Activated gamma-delta T cell treated with anti-CD3 and anti-CD28 coated beads, Interleukin-2, amount 50 U/mL, for 16 hours (primary cell): Measurements from ENCODE around the gene BICC1.

Source experiments
- DNase-seq: peaks from one replicate; pipeline ENCODE4 v3.0.0-alpha.2; 2020; ENCODE audit warnings: low read depth

BICC1 gene

DNA sequence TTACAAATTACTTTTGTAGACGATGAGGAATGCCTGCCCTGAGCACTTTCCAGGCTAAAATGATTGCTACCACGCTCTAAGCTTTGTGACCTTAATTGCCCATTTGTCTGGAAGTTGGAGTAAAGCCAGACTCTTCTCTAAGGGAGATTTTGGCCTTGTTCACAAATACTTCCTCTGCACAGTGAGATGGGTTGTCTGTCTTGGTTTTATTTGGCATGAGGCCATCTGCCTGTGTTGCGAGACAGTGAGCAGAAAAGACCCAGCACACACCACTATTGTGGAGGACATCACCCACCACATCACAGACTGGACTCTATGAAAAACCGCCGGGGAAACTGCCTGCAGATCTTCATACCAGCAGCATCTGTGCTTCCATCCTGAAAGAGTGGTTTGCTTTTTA is 138.4 kb downstream of the BICC1 start:
- DNase-seq, result no peak

DNA sequence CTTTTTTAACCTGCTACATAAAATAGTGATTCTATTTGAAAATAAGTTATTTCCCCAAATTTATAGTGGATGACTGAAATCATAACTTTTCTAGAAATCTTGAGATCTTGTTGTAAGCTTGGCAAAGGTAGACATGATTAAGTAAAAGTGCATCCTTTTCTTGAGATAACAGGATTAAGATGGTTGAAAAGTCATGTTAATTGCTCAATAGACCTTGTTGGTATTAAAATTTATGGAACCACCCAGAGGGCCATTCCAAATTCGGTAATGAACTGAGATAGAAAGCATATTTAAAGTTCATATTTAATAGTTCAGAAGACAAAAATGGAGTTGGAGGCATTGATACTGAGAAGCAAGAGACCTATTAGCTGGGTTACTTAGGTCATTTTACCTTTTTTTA is 139.1 kb downstream of the BICC1 start:
- DNase-seq, result no peak

DNA sequence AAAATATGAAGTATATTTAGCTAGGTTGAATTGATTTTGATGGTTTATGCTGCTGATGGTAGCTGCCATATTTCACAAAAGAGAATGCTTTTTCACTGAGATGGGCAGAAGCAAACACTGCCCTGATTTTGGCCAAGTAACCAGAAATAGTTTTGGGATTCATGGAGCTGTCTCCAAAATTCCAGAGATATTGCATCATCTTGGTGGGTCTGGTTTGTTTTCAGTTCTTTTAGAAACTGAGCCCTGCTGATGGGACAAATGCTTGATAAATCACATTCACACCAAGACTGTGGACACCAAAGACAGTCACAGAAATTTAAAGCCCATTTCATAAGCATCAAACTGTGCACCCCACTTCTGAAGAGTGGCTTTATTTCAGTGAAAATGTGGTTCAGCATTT is 140.5 kb downstream of the BICC1 start:
- DNase-seq, result no peak

DNA sequence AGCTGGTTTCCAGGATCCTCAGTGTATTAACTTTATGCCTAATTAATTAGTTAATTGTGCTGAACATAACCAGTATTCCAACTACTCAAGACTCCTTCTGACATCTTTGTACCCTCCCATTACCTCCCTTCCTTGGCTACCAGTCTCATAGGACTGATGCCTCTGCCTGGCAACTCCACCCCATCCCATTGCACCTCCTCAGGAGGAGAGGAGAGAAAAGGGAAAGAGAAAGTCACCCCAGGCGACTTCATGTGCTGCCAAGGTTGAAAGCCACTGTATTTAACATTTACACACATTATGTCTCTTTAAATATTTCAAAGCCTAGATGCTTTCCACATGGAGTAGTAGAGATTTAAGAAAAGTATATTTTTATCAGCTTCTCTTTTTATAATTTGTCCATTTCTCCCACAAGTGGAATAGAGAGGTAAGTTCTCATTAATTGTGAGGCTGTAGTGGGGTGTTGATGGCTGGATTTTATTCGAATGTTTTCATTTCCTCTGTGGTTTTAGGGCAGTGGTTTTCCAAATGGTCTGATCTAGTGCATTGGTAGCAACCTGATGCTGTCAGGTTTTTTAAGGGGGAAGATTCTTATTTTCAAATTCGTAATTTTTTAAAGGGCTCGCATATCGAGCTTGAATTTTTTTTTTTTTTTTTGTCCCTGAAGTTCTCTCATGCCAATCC is 148.0 kb downstream of the BICC1 start:
- DNase-seq, result no peak

DNA sequence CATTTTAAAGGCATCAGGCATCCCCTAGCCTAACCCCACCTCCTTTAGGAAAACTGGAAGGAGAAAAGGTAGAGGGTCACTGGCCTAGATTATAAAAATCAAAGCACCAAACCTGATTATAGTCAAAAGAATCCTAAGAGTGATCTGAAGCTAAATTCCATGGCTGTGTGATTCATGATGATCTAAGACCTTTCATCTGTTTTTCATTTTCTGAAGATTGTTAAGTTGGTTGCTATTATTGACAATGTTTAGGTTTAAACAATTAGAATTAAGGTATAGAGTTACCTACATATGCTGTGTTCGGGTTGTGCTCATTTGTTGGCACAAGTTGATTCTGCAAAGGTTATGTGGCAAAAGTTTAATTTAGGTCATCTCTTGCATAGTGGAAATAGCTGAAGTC is 148.7 kb downstream of the BICC1 start:
- no peak for DNase-seq

DNA sequence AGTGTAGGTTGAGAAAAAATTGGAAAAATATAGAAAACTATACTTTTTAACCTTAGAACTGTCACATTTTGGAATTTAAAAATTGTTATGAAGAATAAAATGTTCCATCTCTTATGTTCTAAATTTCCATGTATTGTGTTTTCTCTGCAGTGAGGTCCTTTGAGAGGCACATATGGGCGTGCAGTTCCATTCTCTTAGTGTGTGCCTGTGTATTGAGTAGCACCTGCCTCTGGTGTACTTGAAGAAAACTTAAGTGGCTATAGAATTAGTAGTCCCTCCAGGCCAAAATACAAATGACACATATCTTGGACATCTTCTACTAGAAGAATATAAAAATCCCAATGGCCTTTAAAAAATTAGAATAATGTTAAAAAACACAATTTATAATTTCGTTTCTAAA is 149.2 kb downstream of the BICC1 start:
- no peak for DNase-seq

DNA sequence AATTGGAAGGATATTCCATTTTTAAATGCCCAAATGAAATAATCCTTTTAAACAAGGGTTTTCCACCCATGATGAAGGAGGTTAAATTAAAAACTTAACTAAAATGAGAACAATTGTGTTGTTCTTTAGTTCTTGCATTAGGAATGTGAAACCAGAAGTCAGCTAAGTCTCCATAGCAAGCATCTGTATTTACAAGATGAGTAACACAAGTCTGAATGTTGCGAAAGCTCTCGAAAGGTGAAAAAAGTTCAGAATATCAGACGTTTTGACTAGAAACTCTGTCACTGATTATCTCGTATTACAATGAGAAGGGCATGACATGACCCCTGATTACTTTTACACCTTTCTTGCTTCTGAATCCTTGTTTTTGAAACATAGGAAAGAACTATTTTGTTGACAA is 149.6 kb downstream of the BICC1 start:
- no peak for DNase-seq

DNA sequence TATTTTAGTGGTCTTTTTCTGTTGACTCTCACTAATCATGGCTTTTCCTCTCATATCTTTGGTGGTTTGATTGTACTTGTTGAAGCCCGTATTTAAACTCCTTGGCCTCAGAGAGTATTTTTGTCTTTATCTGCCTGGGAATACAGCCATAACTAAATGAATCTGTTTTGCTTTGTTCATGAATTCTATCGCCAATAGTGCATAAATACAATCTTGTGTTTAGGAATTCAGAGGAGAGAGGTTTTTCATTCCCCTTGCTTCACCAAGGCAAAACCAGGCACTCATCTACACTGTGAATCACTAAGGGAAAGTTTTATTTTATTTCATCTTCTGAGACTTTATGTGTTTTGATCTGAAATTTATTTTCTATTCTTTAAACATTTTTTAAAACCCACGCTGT is 152.7 kb downstream of the BICC1 start:
- DNase-seq, result no peak

DNA sequence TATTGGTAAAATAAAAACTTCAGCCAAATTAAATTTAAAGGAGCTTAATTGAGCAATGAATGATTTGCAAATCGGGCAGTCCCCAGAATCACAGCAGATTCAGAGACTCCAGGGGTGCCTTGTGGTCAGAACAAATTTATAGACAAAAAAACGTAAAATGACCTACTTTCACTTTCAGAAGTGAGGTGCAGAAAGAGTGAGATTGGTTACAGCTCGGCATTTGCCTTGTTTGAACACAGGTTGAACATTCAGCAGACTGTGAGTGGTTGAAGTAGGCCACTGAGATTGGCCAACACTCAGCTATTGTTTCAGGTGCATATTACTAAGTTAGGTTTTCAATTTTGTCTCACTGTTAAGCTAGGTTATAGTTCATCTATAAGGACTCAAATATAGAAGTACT is 153.4 kb downstream of the BICC1 start:
- no peak for DNase-seq

DNA sequence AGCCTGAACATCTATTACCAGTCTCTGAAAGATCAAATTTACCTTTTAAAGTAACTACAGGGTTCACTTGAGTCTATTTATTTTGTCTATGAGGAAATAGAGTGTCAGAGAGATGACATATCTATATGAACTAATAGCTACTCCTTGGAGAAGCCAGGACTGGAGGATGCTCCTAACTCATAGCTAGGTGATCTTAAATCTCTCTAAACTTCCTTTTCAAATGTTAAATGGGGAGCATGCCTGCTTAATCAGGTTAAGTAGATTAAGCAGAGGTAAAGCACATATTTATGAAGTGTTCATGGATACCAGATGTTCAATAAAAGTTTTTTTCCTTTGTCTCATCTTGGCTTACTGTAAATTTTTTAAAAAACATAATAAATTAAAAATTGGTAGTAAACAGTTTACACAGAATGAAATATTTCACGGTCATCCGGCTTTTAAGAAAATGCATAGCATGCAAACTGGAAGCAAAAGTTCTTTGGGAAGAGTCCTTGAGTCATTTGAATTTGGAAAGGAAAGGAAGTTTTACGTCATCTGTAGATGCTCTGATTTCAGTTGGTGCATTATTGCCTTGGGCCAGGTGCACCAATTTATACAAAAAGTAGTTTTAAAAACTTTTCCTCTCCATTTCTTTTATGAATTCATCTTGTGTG is 155.1 kb downstream of the BICC1 start:
- DNase-seq, result no peak

DNA sequence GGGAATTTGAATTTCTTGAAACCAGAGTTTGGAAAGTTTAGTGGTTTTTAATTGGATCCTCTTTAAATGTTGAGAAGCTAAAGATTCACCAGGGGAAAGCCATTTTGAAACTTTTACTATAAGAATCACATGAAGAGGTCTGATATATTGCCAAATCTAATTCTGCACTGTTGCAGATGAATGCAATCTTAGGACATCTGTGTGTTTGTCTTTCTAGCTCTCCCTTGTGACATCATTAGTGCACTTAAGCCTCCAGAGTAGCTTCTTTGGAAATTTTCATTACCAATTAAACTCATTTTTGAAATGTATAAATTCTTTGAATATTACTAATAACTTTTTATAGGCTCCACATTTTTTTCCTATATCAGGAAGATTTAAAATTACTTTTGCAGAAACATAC is 160.2 kb downstream of the BICC1 start:
- no peak for DNase-seq

DNA sequence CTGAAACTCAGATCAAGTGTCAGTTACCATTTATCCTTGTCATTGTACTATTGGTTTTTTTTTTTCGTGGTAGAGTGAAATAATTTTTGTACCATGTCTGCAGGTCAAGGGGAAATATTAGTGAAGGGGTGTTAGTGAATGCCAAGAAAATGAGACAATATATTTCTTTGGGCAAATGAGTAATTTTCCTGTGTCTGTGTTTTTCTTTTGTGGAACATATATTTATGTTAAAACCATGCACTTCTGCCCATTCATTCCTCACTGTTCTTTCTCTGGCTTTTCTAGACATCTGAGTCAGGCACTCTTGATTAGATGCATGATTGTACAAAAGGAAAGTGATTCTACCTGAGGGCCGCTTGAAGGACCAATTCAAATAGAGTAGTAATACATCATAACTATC is 161.6 kb downstream of the BICC1 start:
- no peak for DNase-seq

DNA sequence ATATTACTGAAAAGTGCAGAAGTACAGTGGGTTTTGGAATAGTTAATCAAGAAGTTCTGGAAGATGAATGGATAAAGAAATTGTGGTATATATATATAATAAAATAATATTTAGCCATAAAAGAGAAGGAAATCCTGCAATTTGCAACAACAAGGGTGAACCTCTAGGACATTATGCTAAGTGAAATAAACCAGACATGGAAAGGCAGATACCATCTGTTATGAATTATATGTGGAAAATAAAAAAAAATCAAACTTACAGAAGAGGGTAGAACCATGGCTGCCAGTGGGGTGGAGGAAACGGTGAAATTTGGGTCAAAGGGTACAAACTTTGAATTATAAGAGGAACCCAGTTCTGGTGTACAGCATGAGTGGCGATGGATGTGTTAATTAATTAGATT is 162.6 kb downstream of the BICC1 start:
- no peak for DNase-seq

DNA sequence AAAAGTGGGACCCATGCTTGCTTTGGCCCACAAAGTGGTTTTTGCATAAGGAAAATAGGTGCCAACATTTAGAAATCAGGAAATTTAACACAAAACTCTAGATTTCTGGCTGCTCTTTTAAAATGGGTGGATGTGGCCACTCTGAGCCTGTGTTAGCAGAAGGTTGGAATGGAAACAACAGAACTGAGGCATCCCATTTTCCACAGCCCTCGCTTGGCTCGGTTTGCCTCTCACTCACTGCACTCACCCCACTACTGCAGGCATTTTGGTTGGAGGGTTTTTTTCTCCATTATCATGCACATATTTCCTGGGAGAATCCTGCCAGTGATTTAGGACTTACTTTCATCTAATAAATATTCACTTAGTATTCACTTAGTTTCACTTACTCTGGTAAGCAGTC is 178.9 kb downstream of the BICC1 start:
- no peak for DNase-seq

DNA sequence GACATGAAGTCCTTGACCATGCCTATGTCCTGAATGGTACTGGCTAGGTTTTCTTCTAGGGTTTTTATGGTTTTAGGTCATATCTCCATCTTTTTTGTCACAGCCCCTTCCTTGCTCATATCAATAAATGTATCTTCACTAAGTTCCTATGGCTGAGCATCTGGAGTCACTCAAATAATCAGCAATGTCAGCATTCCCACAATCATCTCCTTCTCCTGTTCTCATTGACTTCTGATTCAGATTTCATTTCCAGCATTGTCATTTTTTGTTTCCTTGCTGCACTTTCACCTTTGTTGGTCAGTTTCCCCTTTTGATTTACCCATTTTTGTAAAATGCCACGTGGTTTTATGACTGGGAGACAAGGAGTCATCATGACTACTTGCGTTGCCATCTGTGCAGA is 181.2 kb downstream of the BICC1 start:
- no peak for DNase-seq

DNA sequence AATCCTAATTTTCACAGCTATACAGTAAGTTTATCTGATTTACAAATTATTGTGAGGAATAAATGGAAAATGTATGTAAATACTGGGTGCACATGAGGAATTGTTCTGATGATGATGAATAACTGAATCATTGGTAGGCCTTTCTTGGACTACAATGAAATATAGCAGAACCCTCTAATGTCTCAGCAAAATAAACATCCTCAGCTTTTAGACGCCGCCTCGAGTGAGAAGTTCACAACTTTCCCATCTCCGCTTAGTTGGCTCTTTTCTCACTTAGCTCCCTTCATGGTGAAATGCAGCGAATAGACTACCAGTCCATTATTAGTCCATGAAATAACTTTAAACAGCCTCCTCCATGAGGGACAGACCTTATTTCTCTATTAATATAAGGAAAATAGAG is 182.3 kb downstream of the BICC1 start:
- no peak for DNase-seq

DNA sequence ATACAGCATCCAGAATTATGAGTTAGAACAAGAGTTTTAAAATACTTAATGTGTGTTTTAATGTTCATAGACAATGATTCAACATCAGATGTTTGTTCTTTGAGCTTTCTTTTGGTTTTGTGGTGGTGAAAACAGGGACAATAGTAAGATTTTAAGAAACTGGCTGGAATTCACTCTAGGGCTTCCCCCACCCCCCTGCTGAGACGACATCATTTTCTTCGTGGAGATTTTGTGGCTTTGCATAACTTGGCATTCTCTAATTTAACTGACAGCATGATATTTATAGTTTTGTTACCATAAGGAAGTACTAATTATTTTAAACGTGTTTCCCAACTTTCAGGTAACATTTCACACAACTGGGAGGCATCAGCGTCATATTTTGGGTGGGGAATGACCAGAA is 184.1 kb downstream of the BICC1 start:
- no peak for DNase-seq

DNA sequence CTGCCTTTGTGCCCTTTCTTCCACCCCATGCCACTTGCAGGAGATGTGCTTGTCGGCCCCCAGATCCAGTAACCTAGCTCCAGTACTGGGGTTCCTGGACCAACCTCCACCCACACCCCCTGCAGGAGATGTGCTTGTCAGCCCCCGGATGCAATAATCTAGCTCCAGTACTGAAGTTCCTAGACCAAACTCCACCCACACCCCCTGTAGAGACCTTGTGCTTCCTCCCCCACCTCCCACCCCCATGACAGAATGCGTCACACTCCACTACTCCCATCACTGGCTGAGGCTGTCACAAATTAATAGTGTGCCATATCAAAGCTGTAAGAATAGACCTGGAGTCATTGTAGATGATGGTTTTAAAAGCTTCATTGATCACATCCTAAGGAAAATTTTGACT is 185.0 kb downstream of the BICC1 start:
- no peak for DNase-seq

DNA sequence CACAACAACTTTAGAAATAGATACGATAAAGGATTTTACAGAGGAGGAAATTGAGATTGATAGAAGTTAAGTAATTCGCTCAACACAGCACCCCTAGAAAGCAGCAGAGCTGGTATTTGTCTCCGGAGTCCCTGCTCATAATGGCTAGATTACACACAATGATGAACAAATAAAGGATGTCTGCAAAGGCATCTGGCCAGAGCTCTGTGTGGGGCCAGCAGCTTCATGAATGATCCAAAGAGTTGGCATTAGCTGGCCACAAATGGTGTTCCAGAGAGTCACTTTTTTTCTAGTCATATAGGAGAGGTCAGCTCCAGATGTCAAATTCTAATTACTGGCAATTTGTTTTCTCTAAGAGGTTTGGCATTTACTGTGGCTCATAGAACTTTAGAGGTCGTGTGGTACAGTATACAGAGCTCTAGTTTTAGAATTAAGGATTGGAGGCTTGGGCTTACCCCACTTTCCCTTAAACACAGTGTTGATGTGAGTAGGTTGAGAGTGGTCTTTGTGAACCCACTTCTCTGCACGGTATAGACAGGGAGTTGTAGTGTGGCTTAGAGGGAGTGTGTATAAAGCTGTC is 186.2 kb downstream of the BICC1 start:
- no peak for DNase-seq

DNA sequence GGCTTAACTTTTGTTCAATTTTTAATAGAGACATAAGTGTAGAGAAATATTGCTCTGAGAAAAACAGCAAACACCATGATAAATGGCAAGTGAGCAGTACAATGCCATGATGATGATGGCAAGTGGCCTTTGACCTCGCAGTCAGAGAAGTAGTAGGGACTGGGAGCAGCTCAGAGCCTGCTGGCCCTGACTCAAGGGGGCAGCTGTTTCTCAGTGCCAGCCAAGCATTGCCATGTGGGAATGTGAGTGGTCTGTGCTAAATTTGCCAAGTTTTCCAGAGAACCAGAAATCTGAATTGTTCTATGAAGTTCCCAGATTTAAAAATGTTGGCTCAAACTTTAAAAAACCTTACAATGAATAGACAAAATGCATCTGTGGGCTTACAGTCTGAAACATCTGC is 187.9 kb downstream of the BICC1 start:
- DNase-seq, result no peak

DNA sequence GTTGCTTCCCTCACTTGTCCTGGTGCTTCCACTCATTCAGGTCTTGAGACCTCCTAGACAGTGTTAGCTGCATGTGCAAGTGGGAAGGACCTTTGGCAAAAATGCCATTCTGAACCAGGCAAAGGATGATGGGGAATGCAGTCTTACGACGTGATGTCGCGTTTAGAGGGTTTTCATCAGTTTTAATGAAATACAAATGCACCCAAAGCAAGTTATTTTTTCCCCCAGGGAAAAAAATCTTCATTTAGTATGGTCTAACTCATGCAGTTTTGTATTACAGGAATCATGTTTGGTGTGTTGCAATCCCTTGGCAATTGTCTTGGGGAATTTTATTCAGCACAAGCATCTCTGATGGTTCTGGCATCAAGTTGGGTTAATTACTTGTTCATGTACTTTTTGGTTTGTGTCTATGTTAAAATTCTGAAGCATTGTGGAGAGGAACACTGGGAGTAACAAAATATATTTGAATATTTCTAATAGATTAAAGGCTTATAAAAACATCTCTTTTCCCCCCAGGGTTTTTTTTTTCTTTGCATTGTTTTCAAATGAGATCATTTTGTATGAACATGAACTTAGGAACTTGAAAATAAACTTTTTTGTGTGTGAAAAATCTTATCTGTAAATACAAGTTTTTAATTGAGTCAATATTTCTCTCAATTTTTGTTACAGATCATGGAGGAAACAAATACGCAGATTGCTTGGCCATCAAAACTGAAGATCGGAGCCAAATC is 188.9 kb downstream of the BICC1 start:
- DNase-seq, result no peak

DNA sequence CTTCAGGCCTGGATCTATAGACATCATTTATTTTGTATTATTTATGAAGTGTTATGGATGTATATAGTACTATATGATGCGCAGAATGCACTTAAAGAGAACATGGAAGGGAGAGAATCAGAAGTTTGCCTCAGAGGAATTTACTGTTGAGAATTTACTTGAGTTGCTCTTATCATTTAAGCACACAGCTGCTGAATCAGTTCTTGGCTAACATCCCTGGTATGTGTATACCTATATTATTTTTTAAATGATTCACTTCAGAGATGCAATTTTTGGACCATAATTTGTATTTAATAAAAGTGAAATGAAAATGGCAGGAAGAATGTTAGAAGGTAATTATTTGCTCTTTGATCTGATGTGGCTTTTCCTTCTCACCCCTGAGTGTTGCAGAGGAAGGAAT is 191.6 kb downstream of the BICC1 start:
- no peak for DNase-seq

DNA sequence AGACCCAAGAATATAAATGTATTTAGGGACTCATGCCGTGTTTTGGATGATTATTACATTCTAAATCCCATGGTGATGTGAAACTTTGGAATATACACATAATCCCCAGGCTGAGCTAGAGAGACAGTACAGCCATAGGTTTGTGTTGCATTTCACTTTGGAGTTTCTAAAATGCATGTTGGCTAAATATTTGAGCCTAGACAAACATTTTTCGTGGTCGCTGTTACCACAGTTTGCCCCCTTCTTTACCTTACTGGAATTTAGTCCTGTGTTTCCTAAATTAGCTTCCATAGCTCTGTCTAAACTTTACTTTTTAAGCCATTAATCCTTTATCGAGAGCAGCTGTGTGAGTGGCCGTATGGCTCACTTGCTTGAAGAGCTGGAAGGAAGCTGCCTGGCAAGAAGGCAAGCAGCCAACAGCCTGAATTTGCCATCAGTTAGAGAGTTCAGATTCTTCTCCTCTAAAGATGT is 192.0 kb downstream of the BICC1 start:
- no peak for DNase-seq
